Activated T-helper 1 cell treated with anti-CD3 and anti-CD28 coated beads, Interleukin-2, amount 50 U/mL, for 16 hours (primary cell): Measurements from ENCODE around the gene DNAJC15.

ENCODE experiments used
- DNase-seq, 2 donors: peaks; one replicate each; pipeline ENCODE4 v3.0.0-alpha.2; 2020; ENCODE audit warnings: low read depth in 1 of 2, low spot score in 1 of 2

Gene DNAJC15

DNA sequence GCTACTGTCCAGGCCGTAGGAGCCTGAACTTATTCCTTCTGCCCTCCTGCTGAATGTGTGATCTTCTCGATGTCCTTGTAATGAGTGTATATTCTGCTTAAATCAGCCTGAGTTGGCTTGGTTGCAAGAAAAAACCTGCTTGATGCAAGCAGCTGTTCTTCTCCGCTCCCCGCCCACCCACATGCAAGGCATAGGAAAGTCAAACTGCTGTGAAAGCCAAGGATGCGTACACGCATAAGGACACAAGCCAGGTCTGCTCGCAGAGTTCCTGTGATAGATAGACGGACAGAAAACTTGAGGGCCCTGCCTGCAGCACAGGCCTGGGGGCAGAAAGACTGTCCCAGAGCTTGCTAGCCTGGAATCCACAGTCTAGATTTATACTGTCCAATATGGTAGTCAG is 101.1 kb downstream of the DNAJC15 start:
- no peak for DNase-seq

DNA sequence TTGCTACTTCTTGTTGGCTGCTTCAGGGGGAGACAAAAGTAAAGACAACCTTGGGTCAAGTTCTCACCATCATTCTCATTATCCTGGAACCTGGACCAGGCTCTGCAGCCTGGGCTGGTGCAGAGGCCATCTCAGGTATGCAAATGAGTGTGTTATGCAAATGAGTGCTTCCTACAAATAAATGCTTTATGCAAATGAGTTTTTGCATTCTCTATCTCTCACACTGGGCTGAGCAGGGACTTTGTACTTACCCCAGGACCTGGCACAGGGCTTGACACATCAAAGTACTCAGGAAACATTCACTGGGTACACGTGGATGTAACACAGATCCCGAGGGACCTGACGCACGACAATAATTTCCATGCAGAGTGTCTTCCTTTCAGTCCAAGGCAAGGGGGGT is 103.0 kb downstream of the DNAJC15 start:
- no peak for DNase-seq

DNA sequence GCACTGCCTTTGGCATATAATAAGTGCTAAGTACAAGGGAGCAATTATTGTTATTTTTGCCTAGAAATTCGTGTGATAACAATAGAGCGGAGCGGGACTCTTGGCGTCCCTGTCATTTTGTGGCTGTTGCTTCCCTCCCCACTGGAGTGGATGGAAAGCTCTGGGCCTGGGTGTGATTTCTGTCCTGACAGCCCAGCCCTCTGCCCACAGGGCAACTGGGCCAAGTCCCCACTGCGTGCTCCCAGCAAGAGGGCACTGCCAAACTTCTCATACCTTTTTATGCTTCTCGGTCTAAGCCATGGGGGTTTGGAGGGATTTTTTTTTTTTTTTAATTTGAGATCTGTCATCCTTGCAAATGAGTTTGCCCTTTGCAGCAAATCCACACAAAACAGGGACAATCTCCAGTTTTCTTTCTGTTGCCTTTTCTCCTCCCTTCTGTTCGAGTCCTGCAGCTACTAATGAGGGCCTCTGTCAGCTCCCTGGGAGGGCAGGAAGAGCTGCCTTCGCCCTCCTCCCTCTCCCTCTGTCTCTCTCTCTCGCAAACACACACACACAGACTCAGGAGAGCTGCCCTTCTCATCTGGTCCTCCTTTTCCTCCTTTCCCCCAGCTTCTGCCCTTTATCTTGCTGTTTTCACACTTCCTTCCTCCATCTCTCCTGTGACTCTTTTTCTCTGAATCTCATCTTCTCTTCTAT is 103.9 kb downstream of the DNAJC15 start:
- no peak for DNase-seq

DNA sequence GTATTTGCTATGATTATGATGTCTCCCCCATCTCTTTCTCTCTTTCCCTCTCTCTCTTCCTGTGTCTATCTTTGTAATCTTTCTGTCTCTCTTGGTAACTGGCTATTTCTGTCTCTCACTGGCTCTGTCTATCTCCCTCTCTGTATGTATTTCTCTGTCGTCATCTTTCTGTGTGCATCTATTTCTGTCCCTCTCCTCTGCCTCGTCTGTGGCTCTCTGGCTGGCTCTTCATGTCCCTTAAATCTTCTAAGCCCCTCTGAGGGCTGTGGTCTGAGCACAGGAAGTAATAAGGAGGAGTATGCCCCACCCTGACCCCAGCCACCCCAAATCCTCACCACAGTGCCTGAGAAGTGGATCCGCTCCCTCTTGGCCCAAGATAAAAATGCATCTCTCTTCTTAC is 104.4 kb downstream of the DNAJC15 start:
- no peak for DNase-seq

DNA sequence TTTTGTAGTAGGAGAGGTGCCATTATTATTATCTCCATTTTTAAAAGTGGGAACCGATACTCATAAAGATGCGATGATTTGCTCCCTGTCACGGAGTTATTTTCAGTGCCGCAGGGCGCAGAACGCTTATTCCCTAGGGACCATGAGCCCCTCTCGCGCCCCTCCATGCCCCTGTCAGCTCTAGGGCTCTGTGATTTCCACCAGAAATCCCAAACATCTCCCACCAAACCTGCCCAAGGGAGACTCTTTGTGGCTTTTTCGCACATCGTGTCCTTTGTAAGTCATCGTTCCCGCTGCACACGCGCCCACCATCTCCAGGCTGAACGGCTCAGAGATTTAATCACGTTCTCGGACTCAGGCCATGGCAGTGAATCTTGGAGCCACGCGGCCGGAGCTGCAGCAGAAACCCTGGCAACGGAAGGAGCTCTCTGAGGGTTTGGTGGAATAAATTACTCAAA is 105.1 kb downstream of the DNAJC15 start:
- DNase-seq: no peak

DNA sequence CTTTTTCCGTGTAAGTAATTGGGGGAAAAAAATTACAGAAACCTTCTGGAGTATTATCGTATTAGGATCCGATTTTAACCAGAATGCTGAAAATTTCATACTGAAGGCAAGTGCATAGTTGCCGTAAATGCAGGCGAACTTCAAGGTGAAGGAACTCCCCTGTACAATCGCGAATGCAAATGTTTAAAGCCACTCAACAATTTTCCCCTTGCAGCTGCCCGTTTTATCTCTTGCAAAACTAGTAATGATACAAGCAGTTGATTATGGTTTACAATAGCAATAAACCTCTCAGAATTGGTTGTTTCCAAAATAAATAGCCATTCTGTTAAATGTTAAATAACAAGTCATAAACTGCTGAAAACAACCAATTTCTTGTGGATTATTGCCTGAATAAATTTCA is 105.7 kb downstream of the DNAJC15 start:
- DNase-seq: no peak

DNA sequence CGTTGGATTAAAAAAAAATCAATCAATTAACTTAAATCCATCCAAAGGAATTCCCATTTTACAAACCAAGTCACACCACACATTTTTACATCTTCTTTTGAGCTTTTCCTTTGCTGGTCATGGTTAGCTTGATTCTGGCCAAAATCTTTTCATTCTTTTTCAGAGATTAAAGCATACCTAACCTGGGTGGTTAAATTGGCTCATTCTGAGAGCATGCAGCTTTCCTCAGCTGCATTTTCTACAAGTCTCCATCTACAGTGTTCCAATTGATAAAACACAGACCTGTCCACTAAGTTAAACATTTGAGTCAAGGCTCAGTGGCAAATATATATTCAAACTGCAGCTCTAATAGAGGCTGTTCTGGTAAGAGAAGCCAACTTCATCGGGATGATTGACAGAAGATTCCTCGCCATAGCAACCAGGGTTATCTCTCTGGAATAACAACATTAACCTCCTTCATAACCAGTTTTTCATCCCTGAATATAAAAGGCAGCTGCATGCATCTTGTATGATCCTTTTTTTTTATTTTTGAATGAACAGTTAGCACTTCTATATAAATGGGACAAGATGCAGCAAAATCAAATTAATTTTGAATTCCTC is 106.2 kb downstream of the DNAJC15 start:
- no peak for DNase-seq

DNA sequence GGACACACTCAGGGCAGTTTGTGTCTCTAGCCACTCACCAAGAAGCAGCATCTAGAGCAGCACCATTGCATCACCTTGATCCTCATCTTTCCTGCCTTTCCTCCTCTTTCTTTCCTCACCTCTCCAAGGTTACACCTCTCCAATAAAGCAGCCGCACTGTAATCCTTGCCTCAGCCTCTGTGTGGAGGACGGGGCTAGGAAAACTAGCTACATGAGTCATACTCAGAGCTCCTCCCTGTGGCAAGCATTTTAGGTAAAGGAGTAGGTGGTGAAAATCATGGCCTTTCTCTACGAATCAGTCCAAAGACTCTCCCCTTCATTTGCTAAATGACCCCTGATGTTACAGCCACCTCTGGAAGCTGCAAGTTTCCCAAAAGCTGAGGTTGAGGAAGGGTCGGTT is 108.9 kb downstream of the DNAJC15 start:
- no peak for DNase-seq

DNA sequence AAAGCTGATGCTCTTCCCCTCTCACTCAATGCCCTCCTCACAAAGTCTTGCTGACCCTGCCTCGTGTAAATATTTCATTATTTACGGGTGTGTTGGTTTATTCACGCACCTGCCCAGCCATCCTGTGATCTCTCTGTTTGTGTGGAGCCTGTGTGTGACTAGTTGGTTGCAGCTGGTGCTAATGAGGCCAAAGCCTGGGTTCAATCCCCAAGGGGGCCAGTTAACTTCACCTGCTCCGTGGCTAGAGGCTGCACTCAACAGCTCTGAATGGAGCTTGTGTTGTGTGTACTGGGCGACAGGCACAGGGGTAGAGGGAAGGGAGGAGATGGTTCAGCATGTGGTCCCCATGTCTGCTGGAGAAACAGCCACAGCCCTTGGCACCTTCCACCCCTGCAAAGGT is 109.5 kb downstream of the DNAJC15 start:
- no peak for DNase-seq

DNA sequence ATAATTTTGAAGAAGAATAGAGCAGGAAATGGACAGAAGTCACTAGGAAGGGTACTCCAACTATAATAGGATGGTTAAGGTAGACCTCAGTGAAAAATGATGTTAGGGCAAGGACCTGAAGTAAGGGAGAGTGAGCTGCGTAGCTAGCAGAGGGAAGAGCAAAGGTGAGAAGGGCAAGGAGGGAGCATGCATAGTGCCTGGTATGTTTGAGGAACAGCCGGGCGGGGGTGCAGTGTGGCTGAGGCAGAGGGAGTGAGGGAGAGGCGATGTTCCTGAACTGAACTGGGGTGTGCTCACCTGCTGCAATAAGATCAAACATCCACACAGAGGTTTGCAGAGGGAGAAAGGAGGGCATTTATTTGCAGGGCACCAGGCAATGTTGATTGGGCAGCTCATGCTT is 110.4 kb downstream of the DNAJC15 start:
- no peak for DNase-seq

DNA sequence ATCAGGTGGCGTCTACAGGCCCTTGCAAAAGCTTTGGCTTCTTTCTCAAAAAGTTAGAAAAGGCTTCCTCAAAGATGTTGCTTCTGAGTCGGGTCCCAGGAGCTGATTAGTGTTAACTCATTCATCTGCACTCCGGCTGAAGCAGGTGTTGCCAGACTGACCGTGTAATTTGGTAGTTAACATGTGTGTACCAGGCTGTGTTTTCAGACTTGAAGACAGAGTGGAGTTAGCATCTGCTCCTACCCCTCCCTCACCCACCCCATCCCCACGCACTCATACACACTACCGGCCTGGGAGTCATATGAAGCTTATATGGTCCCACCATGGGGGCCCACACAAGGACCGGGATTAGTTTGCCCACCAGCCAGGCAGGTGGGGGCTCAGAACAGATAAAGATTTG is 111.5 kb downstream of the DNAJC15 start:
- DNase-seq: no peak

DNA sequence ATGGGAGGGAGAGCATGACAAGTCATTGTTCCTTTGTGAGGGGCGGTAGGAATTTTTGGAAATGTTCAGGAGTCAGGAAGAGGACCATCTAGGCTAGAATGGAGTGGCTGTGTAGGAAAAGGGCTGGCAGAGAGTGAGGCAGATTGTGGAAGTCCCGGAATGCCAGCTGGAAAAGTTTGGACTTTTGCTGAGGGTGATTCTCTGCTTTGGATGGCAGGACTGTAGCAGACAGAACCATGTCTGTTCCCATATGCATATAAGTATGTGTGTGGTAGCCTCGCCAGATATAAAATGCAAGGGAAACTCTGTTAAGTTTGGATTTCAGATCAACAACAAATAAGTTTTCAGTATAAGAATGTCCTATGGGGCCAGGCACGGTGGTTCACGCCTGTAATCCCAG is 112.1 kb downstream of the DNAJC15 start:
- DNase-seq: no peak

DNA sequence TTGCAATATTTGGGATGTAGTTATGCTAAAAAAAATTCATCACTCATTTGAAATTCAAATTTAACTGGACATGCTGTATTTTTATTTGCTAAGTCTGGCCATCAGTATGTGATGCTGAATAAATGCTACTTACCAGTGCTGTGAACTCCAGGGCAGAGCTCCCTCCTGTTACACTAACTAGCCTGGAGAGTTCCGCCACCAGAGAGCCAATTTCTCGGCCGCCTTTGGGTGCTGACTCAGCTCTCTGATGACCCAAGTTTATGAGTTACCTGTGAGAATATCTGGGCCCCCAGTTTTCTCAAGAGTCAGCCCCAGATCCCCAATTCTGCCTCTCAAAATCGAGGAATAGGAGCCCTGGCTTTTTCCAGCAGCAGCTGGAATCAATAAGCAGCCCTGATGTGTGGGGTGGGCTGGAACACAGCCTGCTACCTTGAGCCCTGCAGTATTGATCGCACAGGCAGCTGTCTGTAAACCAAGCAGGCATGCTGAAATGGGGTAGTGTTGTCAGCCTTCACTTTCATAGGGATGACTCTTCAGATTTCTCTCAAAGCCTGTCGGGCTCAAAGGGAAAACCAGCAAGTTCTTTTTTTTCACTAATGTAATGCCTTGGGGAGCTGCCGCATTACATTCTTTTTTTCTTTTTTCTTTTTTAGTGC is 113.7 kb downstream of the DNAJC15 start:
- DNase-seq: no peak

DNA sequence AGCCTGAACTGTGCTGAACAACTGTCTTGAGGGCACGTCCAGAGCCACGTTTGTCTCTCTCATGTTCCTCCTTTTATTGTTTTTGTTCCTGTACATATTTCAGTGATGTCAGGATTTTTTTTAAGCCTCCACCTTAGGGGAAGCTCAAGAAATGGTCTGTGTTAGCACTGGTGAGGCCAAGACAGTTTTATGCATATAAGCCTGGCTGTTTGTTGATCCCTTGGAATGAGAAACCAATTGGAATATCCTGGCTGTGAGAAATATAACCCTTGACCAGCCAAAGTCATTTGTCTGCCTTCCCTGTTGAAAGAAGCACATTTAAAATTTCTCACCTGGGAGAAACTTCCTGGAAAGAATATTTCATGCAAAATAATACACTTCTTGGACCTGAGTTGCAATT is 115.8 kb downstream of the DNAJC15 start:
- no peak for DNase-seq

DNA sequence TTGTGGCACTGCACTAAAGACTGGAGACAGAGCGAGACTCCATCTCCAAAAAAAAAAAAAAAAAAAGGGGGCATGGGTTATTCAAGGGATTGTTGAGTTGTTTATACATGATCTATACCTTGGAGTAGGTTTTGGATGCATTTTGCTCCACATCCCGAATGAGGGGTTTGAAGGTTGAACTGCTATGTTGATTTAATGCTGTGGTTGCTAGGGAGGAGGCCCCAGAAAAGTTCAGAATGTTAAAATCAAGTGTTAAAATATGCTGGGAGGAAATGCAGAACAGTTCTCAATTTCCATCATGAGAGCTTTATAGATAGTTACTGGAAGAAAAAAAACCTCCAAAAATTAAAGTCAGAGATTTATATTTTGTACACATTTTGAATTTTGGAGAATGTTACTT is 116.5 kb downstream of the DNAJC15 start:
- no peak for DNase-seq

DNA sequence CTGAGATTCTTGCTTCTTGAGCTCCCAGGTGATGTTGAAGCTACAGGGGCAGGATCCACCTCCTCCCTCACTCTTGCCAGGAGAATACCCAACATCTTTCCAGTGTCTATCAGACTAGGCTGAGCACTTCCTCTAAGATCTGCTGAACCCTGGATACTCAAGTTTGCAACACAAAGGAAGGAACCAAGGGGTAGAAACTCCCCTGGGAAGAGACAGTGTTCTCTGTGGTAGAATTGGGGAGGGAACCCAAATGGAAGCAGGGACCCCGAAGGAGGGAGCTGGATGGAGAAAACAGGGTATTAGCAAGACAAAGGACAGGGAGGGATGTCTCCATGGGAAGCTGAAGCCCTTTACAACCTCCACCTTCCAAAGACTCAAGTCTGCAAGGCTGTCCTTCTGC is 117.6 kb downstream of the DNAJC15 start:
- DNase-seq: no peak

DNA sequence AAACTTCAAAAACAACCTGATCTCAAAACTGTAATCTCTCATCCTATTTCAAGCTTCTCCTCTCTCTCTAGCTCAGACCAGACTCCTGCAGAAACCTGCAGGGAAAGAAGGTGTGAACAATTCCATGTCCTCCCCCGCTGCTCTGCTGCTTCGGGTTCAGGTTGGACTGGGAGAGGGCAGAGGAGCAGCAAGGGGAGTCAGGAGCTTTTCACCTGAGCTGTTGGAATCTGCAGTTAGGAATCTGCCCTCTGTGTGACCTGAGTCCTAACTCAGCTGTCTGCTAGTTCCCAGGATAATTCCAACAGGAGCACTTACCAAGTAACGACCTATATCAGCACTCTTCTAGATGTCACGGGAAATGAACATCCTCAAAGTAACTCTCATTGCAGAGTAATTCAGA is 118.3 kb downstream of the DNAJC15 start:
- no peak for DNase-seq

DNA sequence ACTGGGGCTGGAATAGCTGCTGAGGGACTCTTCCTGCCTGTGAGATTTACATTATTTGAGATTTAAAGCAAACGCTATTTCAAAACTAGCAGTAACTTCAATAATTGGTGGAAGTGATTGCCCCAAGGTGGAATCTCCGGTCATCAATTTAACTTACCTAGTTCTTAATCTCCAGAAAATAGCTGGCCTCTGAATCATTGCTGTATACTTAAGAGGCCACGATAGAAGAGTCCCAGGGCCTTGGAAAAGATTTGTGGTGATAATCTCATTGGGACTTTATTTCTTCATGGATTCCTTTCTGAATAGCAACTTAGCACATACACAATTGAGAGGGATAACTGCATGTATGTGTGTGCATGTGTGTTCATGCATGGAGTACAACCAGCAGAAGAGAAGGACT is 120.2 kb downstream of the DNAJC15 start:
- no peak for DNase-seq

DNA sequence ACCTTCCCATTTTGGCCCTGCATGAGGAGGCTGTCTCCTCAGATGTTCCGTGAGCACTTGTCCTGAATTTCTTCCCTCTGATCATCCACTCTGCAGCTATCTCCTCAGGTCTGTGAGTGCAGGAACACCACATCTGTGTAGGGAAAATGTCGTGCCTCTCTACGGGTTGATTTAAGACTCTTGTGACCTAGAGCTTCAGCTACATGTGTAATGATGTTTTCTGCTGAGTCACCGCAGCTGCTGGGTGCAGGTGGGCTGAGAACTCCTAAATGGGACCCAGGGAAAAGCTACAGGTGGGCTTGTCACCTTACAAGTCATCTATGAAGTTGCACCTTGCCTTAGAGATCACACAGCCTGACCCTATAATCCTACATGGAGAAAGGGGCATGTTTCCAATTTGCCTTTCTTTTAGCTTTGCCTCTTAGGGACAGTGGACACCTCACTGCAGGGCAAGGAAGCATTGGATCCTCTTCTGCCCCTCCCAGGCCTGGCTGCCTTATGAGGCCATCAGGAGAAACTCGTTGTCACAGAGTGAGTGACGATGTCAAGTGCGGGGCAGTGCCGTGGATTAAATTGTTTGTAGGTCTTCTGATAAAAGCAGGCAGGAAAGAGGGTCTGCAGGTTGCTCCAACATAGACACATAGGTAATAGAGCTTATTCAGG is 122.3 kb downstream of the DNAJC15 start:
- no peak for DNase-seq

DNA sequence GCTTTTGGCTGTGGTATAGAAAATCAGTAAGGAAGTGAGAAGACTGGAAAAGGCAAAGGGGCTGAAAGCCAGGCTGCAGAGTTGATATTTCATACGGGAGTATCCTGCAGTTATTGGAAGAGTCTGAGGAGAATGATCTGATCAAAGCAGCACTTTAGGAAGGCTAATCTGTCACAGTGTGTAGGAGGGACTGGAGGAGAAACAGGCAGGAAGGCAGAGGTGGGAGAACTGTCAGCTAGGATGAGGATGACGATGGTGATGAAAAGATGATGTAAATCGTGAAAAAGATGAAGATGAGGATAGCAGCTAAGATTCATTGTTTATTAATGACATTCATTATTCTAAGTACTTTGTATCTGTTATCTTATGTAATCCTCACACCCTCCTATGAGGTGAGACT is 123.0 kb downstream of the DNAJC15 start:
- no peak for DNase-seq

DNA sequence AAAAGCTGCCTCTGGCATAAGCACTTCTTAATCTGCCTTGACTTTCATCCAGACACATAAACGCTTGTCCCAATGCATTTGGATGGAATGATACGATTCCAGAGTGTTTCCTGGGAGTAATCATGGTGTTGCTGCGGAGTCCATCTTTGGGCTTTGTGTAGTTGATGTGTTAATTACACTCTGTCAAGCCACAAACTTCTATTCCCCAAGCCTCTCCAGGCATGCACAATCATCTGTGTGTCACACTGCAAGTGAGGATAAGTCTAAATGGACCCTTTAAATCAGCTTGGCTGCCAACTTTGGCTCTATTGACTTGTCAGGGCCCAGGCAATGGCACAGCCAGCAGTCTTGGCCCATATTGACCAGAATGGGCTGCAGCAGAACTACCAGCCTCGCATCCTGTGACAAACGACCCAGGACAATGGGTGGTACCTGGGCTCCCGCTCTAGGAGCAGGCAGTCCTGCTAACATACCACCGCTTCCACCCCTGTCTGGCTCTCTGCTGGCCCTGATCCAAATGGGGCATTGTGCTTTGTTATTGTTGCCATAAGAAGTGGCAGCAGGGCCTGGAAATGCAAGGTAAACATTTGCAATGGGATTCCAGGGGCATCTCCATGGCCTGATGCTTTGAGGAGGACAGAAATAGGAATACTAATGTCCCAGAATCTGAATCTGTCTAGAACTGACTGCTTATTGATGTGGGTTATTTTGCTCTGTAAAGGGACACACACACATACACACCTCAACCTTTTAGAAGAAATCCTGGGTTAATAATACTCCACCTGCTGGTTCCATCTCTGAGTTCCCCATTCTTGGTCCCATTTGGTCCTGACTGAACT is 127.2 kb downstream of the DNAJC15 start:
- DNase-seq: no peak
